SK-N-SH (cell line): ENCODE data around the gene DOK7.

Experiments used
- NFIC ChIP-seq: IDR thresholded peaks from 2 replicates; pipeline ENCODE4 v1.4.0; 2012; ENCODE audit warnings: borderline replicate concordance
- RCOR1 ChIP-seq: fragments of 150-350 bp; IDR thresholded peaks from 2 replicates; pipeline ENCODE4 v1.6.1; 2017; ENCODE audit warnings: antibody characterized with exemption, low read length
- SIN3A ChIP-seq: IDR thresholded peaks from 2 replicates; pipeline ENCODE4 v1.6.1; 2012; ENCODE audit warnings: low read depth, mild to moderate bottlenecking, low read length, moderate library complexity, borderline replicate concordance
- TAF1 ChIP-seq: IDR thresholded peaks from 2 replicates; pipeline ENCODE4 v1.6.1; 2012; ENCODE audit warnings: low read depth, mild to moderate bottlenecking, low read length, moderate library complexity, borderline replicate concordance
- TEAD4 ChIP-seq: IDR thresholded peaks from 2 replicates; pipeline ENCODE4 v1.4.0; 2012; ENCODE audit warnings: mild to moderate bottlenecking, borderline replicate concordance; ENCODE audit not compliant: insufficient read depth
- TF ChIP-seq, protein P1 (sequence below): fragments of 200-600 bp; sonication (generic); IDR thresholded peaks from 2 replicates; pipeline ENCODE4 v1.6.1; 2017; ENCODE audit warnings: antibody characterized with exemption, mild to moderate bottlenecking, moderate library complexity
- TF ChIP-seq, protein P2 (sequence below): IDR thresholded peaks from 2 replicates; pipeline ENCODE4 v1.6.1; 2012; ENCODE audit warnings: mild to moderate bottlenecking, low read depth, low read length, moderate library complexity
- TF ChIP-seq, protein P3 (sequence below): IDR thresholded peaks from 2 replicates; pipeline ENCODE4 v1.4.0; 2012; ENCODE audit warnings: low read depth, borderline replicate concordance

DNA sequence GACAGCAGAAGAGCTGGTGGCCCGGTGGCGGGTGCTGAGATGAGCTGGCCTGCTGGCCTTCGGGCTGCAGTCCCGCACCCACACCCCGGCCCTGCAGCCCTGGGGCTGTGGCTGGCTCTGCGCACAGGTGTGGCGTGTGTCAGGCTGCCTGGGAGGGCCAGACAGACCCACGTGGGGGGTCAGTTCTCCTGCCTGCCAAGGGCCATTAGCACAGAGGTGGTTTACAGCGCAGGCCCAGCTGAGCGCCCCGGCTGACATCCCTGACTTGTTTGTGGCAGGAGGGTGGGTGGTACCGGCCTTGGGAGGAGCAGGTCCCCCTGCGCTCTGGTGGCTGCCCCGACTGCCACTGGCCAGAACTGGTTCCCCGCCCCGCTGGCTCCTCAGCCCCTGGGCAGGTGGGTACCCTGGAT, 30.7 kb upstream of the DOK7 start:
- TF ChIP-seq, protein P1, sequence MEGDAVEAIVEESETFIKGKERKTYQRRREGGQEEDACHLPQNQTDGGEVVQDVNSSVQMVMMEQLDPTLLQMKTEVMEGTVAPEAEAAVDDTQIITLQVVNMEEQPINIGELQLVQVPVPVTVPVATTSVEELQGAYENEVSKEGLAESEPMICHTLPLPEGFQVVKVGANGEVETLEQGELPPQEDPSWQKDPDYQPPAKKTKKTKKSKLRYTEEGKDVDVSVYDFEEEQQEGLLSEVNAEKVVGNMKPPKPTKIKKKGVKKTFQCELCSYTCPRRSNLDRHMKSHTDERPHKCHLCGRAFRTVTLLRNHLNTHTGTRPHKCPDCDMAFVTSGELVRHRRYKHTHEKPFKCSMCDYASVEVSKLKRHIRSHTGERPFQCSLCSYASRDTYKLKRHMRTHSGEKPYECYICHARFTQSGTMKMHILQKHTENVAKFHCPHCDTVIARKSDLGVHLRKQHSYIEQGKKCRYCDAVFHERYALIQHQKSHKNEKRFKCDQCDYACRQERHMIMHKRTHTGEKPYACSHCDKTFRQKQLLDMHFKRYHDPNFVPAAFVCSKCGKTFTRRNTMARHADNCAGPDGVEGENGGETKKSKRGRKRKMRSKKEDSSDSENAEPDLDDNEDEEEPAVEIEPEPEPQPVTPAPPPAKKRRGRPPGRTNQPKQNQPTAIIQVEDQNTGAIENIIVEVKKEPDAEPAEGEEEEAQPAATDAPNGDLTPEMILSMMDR: no peak
- no peak for TF ChIP-seq RCOR1
- no peak for TF ChIP-seq SIN3A
- no peak for TF ChIP-seq TAF1
- TF ChIP-seq, protein P2, sequence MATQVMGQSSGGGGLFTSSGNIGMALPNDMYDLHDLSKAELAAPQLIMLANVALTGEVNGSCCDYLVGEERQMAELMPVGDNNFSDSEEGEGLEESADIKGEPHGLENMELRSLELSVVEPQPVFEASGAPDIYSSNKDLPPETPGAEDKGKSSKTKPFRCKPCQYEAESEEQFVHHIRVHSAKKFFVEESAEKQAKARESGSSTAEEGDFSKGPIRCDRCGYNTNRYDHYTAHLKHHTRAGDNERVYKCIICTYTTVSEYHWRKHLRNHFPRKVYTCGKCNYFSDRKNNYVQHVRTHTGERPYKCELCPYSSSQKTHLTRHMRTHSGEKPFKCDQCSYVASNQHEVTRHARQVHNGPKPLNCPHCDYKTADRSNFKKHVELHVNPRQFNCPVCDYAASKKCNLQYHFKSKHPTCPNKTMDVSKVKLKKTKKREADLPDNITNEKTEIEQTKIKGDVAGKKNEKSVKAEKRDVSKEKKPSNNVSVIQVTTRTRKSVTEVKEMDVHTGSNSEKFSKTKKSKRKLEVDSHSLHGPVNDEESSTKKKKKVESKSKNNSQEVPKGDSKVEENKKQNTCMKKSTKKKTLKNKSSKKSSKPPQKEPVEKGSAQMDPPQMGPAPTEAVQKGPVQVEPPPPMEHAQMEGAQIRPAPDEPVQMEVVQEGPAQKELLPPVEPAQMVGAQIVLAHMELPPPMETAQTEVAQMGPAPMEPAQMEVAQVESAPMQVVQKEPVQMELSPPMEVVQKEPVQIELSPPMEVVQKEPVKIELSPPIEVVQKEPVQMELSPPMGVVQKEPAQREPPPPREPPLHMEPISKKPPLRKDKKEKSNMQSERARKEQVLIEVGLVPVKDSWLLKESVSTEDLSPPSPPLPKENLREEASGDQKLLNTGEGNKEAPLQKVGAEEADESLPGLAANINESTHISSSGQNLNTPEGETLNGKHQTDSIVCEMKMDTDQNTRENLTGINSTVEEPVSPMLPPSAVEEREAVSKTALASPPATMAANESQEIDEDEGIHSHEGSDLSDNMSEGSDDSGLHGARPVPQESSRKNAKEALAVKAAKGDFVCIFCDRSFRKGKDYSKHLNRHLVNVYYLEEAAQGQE: no peak
- TF ChIP-seq, protein P3, sequence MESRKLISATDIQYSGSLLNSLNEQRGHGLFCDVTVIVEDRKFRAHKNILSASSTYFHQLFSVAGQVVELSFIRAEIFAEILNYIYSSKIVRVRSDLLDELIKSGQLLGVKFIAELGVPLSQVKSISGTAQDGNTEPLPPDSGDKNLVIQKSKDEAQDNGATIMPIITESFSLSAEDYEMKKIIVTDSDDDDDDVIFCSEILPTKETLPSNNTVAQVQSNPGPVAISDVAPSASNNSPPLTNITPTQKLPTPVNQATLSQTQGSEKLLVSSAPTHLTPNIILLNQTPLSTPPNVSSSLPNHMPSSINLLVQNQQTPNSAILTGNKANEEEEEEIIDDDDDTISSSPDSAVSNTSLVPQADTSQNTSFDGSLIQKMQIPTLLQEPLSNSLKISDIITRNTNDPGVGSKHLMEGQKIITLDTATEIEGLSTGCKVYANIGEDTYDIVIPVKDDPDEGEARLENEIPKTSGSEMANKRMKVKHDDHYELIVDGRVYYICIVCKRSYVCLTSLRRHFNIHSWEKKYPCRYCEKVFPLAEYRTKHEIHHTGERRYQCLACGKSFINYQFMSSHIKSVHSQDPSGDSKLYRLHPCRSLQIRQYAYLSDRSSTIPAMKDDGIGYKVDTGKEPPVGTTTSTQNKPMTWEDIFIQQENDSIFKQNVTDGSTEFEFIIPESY: no peak
- TF ChIP-seq TEAD4: no peak
- TF ChIP-seq NFIC: no peak
